ENCODE measurements around the gene DUOX1.
"Not testable (repeated sequence)": the region's sequence is repeated elsewhere in the genome, so short reads cannot be mapped to it uniquely, and the experiment has no call there.

DUOX1 gene

GRCh38 chr15:45099549-45100165 lies 30.1 kb upstream of the DUOX1 start:
- no peak overlapping the region for H3K27ac ChIP-seq
- TF ChIP-seq, protein P1, sequence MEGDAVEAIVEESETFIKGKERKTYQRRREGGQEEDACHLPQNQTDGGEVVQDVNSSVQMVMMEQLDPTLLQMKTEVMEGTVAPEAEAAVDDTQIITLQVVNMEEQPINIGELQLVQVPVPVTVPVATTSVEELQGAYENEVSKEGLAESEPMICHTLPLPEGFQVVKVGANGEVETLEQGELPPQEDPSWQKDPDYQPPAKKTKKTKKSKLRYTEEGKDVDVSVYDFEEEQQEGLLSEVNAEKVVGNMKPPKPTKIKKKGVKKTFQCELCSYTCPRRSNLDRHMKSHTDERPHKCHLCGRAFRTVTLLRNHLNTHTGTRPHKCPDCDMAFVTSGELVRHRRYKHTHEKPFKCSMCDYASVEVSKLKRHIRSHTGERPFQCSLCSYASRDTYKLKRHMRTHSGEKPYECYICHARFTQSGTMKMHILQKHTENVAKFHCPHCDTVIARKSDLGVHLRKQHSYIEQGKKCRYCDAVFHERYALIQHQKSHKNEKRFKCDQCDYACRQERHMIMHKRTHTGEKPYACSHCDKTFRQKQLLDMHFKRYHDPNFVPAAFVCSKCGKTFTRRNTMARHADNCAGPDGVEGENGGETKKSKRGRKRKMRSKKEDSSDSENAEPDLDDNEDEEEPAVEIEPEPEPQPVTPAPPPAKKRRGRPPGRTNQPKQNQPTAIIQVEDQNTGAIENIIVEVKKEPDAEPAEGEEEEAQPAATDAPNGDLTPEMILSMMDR (conservative IDR thresholded peaks at IDR 0.05) = no peak

DNA sequence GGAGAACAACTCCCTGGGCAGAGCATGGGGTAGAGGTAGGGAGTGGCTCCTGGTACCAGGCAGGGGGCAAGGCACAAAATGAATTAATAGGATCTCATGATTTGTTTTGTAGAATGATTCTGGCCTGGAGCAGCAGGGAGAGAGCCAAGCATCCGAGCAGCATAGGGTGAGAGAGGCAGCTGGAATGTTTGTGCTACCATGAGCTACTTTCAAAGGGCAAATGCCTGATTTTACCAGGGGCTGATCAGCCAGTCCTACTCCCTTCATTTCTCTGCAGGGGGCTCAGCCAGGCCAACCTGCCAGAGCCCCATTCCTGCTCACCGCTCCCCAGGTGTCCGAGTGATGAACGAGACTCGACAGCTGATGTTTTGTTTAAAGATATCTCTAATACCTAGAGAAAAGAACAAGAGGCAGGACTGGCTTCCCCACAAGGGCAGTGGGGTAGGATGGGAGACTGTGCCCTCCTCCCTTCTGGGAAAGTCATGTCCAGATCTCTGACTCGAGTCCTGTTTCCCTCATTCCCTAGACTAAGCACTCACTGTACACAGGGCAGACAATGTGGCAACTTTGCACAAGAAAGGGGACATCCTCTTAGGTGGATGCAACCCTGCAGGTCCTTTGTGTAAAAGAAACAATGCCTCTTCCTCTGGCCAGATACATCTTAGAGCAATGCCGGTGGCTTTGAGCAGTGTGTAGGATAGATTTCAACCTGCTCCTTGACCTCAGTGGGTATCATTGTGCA lies 28.7 kb upstream of the DUOX1 start:
- TF ChIP-seq, protein P1 (conservative IDR thresholded peaks at IDR 0.05) = no peak
- H3K27ac ChIP-seq = no peak overlapping the region

DNA sequence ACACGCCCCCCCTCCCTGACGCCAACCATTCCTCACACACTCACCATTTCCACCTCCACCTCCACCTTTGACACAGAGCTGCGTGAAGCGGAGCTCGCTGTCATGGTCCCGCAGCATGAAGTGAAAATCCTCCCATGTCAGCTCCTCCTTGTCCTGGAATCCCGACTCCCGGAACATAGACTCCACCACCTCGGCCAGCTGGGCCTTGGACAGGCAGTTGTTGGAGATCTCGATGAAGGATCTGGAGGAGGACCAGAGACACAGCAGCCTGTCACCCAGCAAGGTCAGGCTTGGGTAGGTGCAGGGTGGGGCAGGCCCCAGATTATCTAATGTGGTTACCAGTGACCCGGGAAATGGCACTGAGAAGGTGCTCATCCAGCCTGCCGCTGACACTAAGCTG lies 28.0 kb upstream of the DUOX1 start:
- H3K27ac ChIP-seq = no peak overlapping the region
- TF ChIP-seq, protein P1 (conservative IDR thresholded peaks at IDR 0.05) = no peak

GRCh38 chr15:45102226-45102625 lies 27.6 kb upstream of the DUOX1 start:
- H3K27ac ChIP-seq = no peak overlapping the region
- TF ChIP-seq, protein P1 (conservative IDR thresholded peaks at IDR 0.05) = no peak

DNA sequence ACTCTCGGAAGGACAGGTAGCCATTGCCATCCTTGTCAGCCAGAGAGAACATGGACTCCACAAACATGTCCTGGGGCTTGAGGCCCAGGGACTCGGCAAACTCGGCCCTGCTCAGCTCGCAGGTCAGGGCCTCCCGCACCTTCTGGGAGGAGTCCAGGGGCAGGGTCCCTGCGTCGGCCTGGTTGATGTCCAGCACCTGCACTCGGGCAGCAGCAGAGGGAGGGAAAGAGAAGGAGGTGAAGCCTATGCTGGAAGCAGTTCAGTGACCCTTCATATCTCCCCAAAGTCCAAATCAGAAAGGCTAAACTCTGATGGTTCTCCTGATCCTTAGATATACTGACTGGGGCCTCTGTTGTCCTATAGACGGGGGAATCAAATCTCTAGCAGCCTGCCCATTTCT lies 25.6 kb upstream of the DUOX1 start:
- not testable (repeated sequence) for H3K27ac ChIP-seq

GRCh38 chr15:45105586-45105985 lies 24.2 kb upstream of the DUOX1 start:
- H3K27ac ChIP-seq = no peak overlapping the region
- TF ChIP-seq, protein P1 (conservative IDR thresholded peaks at IDR 0.05) = no peak

GRCh38 chr15:45106002-45106790 lies 23.6 kb upstream of the DUOX1 start:
- TF ChIP-seq, protein P1 (conservative IDR thresholded peaks at IDR 0.05) = no peak
- H3K27ac ChIP-seq = no peak overlapping the region

All from VCaP (cell line).